Astrocyte (in vitro differentiated cells and primary cell): ENCODE data around the gene TBC1D22B.

Experiments used
- CTCF ChIP-seq: IDR thresholded peaks from 2 replicates; pipeline ENCODE4 v1.5.1; 2011; ENCODE audit warnings: low read depth, mild to moderate bottlenecking, inconsistent platforms, low read length, moderate library complexity; ENCODE audit not compliant: insufficient read depth
- EZH2 ChIP-seq: IDR thresholded peaks from 2 replicates; pipeline ENCODE4 v1.6.1; 2012; ENCODE audit warnings: mild to moderate bottlenecking, low read length, inconsistent platforms; ENCODE audit not compliant: insufficient read depth

GRCh38 chr6:37368961-37369320 lies 111.4 kb downstream of the TBC1D22B start:
- TF ChIP-seq CTCF, result no peak
- TF ChIP-seq EZH2, result no peak
